Transverse colon (tissue), 4 donors: ENCODE data around the gene ITGB6.

Experiments used
- CTCF ChIP-seq, 5 experiments: fragments of 200-600 bp in 3 of 5; fragments of 450-650 bp in 2 of 5; sonication (generic) in 3 of 5; IDR thresholded peaks; 1 replicate in 2 of 5; 2 replicates in 3 of 5; pipeline ENCODE4 v1.5.1; 2016 to 2017; ENCODE audit warnings: antibody characterized with exemption in 5 of 5, inconsistent platforms in 3 of 5, mild to moderate bottlenecking in 2 of 5, moderate library complexity in 1 of 5
- EP300 ChIP-seq: sonication (generic); formaldehyde crosslinking; IDR thresholded peaks from one replicate; pipeline ENCODE4 v1.6.1; 2017; ENCODE audit warnings: antibody characterized with exemption, low read depth
- POLR2A ChIP-seq: fragments of 450-650 bp; IDR thresholded peaks from one replicate; pipeline ENCODE4 v1.6.1; 2016; ENCODE audit warnings: antibody characterized with exemption, mild to moderate bottlenecking, moderate library complexity
- POLR2AphosphoS5 ChIP-seq, 3 donors: sonication (generic); formaldehyde crosslinking; IDR thresholded peaks; one replicate each; pipeline ENCODE4 v1.6.1; 2016; ENCODE audit warnings: antibody characterized with exemption in 3 of 3

- no peak for TF ChIP-seq CTCF (IDR thresholded peaks at IDR 0.05)
- no peak for TF ChIP-seq POLR2A
- TF ChIP-seq POLR2AphosphoS5 (IDR thresholded peaks at IDR 0.05): no peak
- no peak for TF ChIP-seq EP300
Observed at GRCh38 chr2:160092445-160092844, 107.6 kb downstream of the ITGB6 start.
